GM18909 (cell line): ENCODE measurements around the gene EIF3C.
A peak's percentile ranks its signal among the peaks of the same experiment; 100 is the strongest.
"Not testable (repeated sequence)": the region's sequence is repeated elsewhere in the genome, so short reads cannot be mapped to it uniquely, and the experiment has no call there.

ENCODE experiments used
- ATAC-seq: cut with Tn5 transposase; IDR thresholded peaks from one replicate; pipeline ENCODE4 v1.9.1; 2021; ENCODE audit warnings: mild to moderate bottlenecking; ENCODE audit not compliant: unreplicated experiment, poor library complexity

Gene EIF3C

DNA sequence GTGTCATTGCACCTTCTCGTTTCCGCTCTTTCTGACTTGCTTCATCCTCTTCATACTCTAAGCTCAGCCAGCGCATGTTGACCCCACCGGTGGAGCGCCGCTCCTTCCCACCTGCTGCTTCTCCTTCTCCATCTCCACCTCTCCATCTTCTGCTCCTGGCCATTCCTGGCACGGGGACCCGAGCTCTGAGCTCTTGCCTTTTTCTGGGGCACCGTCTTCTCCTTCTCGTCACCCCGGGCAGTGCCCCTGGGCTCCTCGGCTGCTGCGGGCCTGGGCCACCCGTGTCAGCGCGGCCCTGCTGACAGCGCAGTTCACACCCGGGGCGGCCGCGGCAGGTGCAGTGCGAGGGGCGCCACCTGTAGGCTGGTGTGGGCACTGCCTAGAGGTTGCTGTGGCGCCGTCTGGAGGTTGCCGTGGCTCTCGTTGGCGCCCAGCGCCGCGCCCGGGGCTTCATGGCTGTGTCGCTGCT is 38.8 kb downstream of the EIF3C start:
- peak; percentile 79 for ATAC-seq

GRCh38 chr16:28750469-28751067 is 39.3 kb downstream of the EIF3C start:
- peak; percentile 6 for ATAC-seq

DNA sequence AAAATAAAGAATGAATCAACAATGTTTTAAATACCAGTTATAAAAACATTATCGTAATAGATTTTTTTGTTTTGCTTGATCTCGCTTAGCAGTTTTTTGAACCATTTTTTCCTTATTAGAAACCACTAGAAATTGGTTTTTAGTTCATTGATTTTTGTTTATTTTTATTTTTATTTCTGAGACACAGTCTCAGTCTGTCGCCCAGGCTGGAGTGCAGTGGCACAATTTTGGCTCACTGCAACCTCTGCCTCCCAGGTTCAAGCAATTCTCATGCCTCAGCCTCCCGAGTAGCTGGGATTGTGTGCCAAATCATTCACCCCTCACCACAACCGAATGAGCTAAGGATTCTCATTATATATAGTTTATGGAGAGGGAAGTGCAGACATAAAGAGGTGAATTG is 40.2 kb downstream of the EIF3C start, which contains the start of gene NPIPB9:
TSS of gene NPIPB9 (plus strand) at position 301 of the 400 bp plus-strand sequence.
- ATAC-seq: not testable (repeated sequence)

GRCh38 chr16:28781697-28782096 is 70.4 kb downstream of the EIF3C start:
- not testable (repeated sequence) for ATAC-seq

DNA sequence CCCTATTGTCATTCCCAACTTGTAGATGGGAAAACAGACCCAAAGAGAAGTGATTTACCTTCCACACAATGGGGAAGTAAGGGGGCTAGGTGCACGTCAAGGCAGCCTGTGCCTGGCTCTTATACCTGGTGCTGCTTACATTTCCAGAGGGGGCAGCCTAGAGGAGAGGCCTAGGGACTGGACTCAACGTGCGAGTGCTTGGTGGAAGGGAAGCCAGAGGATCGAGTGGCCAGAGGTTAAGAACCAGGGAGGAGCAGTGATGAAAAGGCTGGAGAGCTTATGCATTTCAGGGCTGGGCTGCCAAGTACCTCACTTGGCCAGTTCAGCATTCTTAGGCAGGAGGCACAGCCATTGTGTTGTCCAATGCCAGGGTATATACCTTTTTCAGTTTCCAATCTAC is 71.1 kb downstream of the EIF3C start:
- not testable (repeated sequence) for ATAC-seq
